Measurements from ENCODE around the gene SPG21. TPM values are rescaled to one million over a fixed set of nuclear protein-coding genes. Genes with fewer than 3 reads are reported as not detected.
A peak's percentile ranks its signal among the peaks of the same experiment; 100 is the strongest.

Gene SPG21
- total and polyA plus RNA-seq, 2 donors (not counting 1 experiment from before 2014, with no cell fraction given) = 43.7 to 94.4 TPM

- Histone ChIP-seq H2AFZ (ENCODE audit: insufficient read depth, low read depth, low read length, poor library complexity, severe bottlenecking) (no peak overlapping the region), H3K4me3 (ENCODE audit: control extremely low read depth in 1 of 5, extremely low read depth in 1 of 5, insufficient read depth in 1 of 5, low read depth in 2 of 5, low read length in 4 of 5) (no peak overlapping the region), H3K9me3 (ENCODE audit: control extremely low read depth in 1 of 3, control insufficient read depth in 2 of 3, insufficient read depth in 1 of 3, low read length in 2 of 3) (no peaks in the 10 kb centered on the region), H3K27ac (ENCODE audit: low read length in 2 of 2) (no peak overlapping the region), H4K20me1 (ENCODE audit: control insufficient read depth, insufficient read depth, low read length, poor library complexity, severe bottlenecking) (no peaks in the 10 kb centered on the region), H3K79me2 (ENCODE audit: control insufficient read depth, insufficient read depth, low read length) (no peaks in the 10 kb centered on the region), H3K4me2 (replicated peaks; ENCODE audit: low read depth, low read length, poor library complexity, severe bottlenecking) (no peak overlapping the region), H3K27me3 (replicated peaks in 1 of 4; ENCODE audit: control extremely low read depth in 1 of 4, control insufficient read depth in 3 of 4, insufficient read depth in 4 of 4, low read length in 3 of 4) (no peaks in the 10 kb centered on the region), H3K36me3 (replicated peaks in 1 of 2; ENCODE audit: control extremely low read depth in 1 of 2, control insufficient read depth in 1 of 2, extremely low read depth in 1 of 2, insufficient read depth in 2 of 2, low read length in 1 of 2) (no peaks in the 10 kb centered on the region), H3K4me1 (ENCODE audit: control insufficient read depth in 2 of 2, insufficient read depth in 2 of 2, low read length in 2 of 2) (no peaks in the 10 kb centered on the region), H3K9ac (ENCODE audit: low read length) (no peak overlapping the region)
- Mint-ChIP-seq H3K4me1 (peaks cover 5% of the 10 kb centered on the region), H3K27me3 (no peaks in the 10 kb centered on the region), H3K27ac (no peak overlapping the region), H3K9me3 (ENCODE audit: insufficient read depth) (no peaks in the 10 kb centered on the region), H3K4me3 (no peak overlapping the region)
- CTCF ChIA-PET = interaction anchor here (0.6 to 0.9 kb wide), 2 partner anchors 9 to 12 kb away, joined by 3 read pairs; no protein-coding TSS in a partner anchor
- DNase-seq (no peak), ATAC-seq (ENCODE audit: low read depth) (no peak)
- POLR2A ChIA-PET = interaction anchor here (0.6 kb wide), 1 partner anchor 300 kb away, joined by 3 read pairs; no protein-coding TSS in a partner anchor
- intact Hi-C loops (cut with micrococcal nuclease) = no loop called here
- TF ChIP-seq CTCF (IDR thresholded peaks at IDR 0.05) (no peak), EZH2 (IDR thresholded peaks at IDR 0.05; ENCODE audit: borderline replicate concordance, insufficient read depth, low read depth, low read length, poor library complexity, severe bottlenecking) (no peak)
- WGBS (ENCODE audit: insufficient coverage) = 100% methylated on average over 2 of the region's 5 CpGs
These were observed 7.4 kb upstream of the SPG21 start for GRCh38 chr15:64997066-64997465.

GRCh38 chr15:64993290-64993689 lies 3.6 kb upstream of the SPG21 start:
- ATAC-seq (ENCODE audit: low read depth) (no peak), DNase-seq (no peak)
- peaks cover 12% of the 10 kb centered on the region for H3K79me2 ChIP-seq (ENCODE audit: control insufficient read depth, insufficient read depth, low read length)
- Mint-ChIP-seq H3K27me3 (no peaks in the 10 kb centered on the region), H3K27ac (peak overlapping the region; percentile 54), H3K9me3 (ENCODE audit: insufficient read depth) (no peaks in the 10 kb centered on the region), H3K4me1 (peaks cover 24% of the 10 kb centered on the region), H3K4me3 (no peak overlapping the region)
- no peaks in the 10 kb centered on the region for H3K9me3 ChIP-seq (ENCODE audit: control extremely low read depth in 1 of 3, control insufficient read depth in 2 of 3, insufficient read depth in 1 of 3, low read length in 2 of 3)
- intact Hi-C loops (cut with micrococcal nuclease) = loop anchor here (5.0 kb wide), 2 partner anchors 151 to 166 kb away; partner anchors contain the start of genes PIF1 and PLEKHO2
- peaks cover 13 to 14% of the 10 kb centered on the region in 2 donors for H3K4me1 ChIP-seq (ENCODE audit: control insufficient read depth in 2 of 2, insufficient read depth in 2 of 2, low read length in 2 of 2)
- H2AFZ ChIP-seq (ENCODE audit: insufficient read depth, low read depth, low read length, poor library complexity, severe bottlenecking) = peak overlapping the region; percentile 59
- H3K27ac ChIP-seq (ENCODE audit: low read length in 2 of 2) = no peak overlapping the region
- H3K36me3 ChIP-seq (replicated peaks in 1 of 2; ENCODE audit: control extremely low read depth in 1 of 2, control insufficient read depth in 1 of 2, extremely low read depth in 1 of 2, insufficient read depth in 2 of 2, low read length in 1 of 2) = no peaks in the 10 kb centered on the region
- H3K4me3 ChIP-seq (ENCODE audit: control extremely low read depth in 1 of 5, extremely low read depth in 1 of 5, insufficient read depth in 1 of 5, low read depth in 2 of 5, low read length in 4 of 5) = no peak overlapping the region
- H3K27me3 ChIP-seq (replicated peaks in 1 of 4; ENCODE audit: control extremely low read depth in 1 of 4, control insufficient read depth in 3 of 4, insufficient read depth in 4 of 4, low read length in 3 of 4) = no peaks in the 10 kb centered on the region
- H3K9ac ChIP-seq (ENCODE audit: low read length) = no peak overlapping the region
- TF ChIP-seq EZH2 (IDR thresholded peaks at IDR 0.05; ENCODE audit: borderline replicate concordance, insufficient read depth, low read depth, low read length, poor library complexity, severe bottlenecking) (no peak), CTCF (IDR thresholded peaks at IDR 0.05) (no peak)
- WGBS (ENCODE audit: insufficient coverage) = no CpG with 5 or more reads among the region's 1 CpG
- no peak overlapping the region for H3K4me2 ChIP-seq (replicated peaks; ENCODE audit: low read depth, low read length, poor library complexity, severe bottlenecking)
- ChIA-PET POLR2A (no interaction called here), CTCF (interaction anchor here (0.6 to 2.0 kb wide), 2 partner anchors 15 to 263 kb away, joined by 3 to 5 read pairs; no protein-coding TSS in a partner anchor)
- no peaks in the 10 kb centered on the region for H4K20me1 ChIP-seq (ENCODE audit: control insufficient read depth, insufficient read depth, low read length, poor library complexity, severe bottlenecking)

Measured in B cell (primary cell).